ENCODE results near the gene COLEC11. TPM values are rescaled to one million over a fixed set of nuclear protein-coding genes. Genes with fewer than 3 reads are reported as not detected.
A peak's percentile ranks its signal among the peaks of the same experiment; 100 is the strongest.

The COLEC11 gene
- polyA plus RNA-seq, 2 of the 4 experiments (the other 2 are of a cell fraction), result 0.30 to 0.97 TPM

DNA sequence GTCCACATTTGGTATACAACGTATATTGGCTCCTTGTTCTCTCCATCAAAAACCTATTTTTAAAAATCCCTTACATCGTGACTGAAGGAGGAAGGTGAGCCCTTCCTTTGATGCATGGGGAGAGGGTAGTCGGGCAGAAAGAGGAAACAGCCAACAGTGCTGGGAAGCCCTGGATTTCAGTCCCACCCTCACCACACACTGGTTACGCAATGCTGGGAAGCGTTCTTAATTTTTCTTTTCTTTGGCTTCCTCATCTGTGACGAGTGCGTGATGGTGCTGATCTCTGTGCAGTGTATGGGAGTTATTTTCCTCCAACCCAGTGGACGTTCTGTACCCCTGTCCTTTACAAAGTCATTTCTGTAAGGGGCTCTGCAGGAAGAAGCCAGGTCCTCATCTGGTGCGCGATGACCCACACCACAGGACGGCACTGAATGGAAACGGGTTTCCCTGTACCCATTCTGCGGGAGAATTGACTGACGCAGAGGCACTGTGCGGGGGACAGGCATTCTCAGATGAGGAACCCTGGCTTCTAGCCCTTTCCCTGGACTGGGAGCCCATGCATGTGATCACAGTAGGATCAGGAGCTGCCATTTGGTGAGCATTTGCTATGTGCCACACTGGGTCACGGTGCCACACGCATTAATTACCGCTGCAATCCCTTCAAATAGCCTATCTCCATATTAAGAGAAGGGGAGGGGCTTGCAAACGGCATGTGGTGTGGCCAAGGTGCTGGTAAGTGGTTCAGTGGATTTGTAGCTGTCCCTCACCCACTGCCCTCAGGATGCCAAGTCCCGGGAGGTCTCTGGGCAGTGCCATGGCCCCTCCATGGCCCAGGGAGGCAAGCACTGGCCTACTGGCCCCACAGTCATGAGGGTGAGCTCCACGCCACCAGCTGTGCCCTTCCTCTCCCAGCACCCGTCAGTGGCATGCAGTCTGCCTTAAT lies 4.3 kb downstream of the COLEC11 start:
- WGBS (ENCODE audit: missing lambda C conversion rate), result 80% methylated on average over 22 of the region's 22 CpGs
- DNase-seq (ENCODE audit: low read depth in 1 of 2, low spot score in 1 of 2) (no peak), FAIRE-seq (no peak), ATAC-seq (no peak)
- Histone ChIP-seq H3K27ac (no peak overlapping the region), H3K9me3 (no peaks in the 10 kb centered on the region), H3K4me3 (no peak overlapping the region), H3K4me1 (peaks cover 5% of the 10 kb centered on the region; the same call in 1 of the 3 replicates), H3K4me2 (no peak overlapping the region)
- TF ChIP-seq FOXS1 (CRISPR knock-in tag; IDR thresholded peaks at IDR 0.05) (no peak), CEBPB (IDR thresholded peaks at IDR 0.05) (peak in 1 of 2 experiments; percentile 75; a peak in 2 of 4 replicates)
- ChIA-PET POLR2A (interaction anchor here (1.4 kb wide), 1 partner anchor 41 kb away, joined by 3 read pairs; no protein-coding TSS in a partner anchor), CTCF (interaction anchor here (0.7 kb wide), 1 partner anchor 13 kb away, joined by 3 read pairs; no protein-coding TSS in a partner anchor)

DNA sequence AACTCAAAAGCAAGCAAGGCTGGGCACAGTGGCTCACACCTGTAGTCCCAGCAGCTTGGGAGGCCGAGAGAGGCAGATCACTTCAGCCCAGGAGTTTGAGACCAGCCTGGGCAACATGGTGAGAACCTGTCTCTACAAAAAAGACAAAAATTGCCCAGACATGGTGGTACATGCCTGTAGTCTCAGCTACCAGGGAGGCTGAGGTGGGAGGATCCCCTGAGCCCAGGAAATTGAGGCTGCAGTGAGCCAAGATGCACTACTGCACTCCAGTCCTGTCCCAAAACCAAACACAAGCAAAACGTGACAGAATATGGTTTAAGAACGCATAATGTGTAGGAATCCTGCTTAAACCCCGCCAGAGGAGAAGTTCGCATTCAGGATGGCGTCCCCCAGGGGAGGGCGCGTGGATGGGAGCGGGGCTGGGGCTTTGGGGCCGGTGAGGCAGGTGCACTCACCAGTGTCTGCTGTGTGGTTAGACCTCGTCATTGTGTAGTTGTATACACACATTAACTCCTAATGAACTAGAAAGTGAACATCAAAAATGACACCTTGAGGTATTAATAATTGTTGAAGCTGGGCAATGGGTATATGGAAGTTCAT lies 5.4 kb downstream of the COLEC11 start:
- TF ChIP-seq POLR2AphosphoS2 (conservative IDR thresholded peaks at IDR 0.05; ENCODE audit: low read length) (no peak), NFE2L2 (conservative IDR thresholded peaks at IDR 0.05; ENCODE audit: low read length) (no peak), GATA3 (IDR thresholded peaks at IDR 0.05; ENCODE audit: borderline replicate concordance) (no peak), ZSCAN20 (CRISPR knock-in tag; IDR thresholded peaks at IDR 0.05) (no peak), CBX2 (IDR thresholded peaks at IDR 0.05; ENCODE audit: borderline replicate concordance, low read depth) (no peak), ZFP36 (IDR thresholded peaks at IDR 0.05; ENCODE audit: borderline replicate concordance, partially characterized antibody) (no peak), NPAS2 (CRISPR knock-in tag; IDR thresholded peaks at IDR 0.05; ENCODE audit: borderline replicate concordance) (no peak), MAFK (IDR thresholded peaks at IDR 0.05; ENCODE audit: partially characterized antibody) (no peak), SMC3 (IDR thresholded peaks at IDR 0.05) (no peak), POLR2A (IDR thresholded peaks at IDR 0.05; ENCODE audit: low read length) (no peak)
- TF ChIP-seq, protein P1, sequence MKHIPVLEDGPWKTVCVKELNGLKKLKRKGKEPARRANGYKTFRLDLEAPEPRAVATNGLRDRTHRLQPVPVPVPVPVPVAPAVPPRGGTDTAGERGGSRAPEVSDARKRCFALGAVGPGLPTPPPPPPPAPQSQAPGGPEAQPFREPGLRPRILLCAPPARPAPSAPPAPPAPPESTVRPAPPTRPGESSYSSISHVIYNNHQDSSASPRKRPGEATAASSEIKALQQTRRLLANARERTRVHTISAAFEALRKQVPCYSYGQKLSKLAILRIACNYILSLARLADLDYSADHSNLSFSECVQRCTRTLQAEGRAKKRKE (CRISPR knock-in tag; IDR thresholded peaks at IDR 0.05; ENCODE audit: low read depth), result no peak
- TF ChIP-seq, protein P2, sequence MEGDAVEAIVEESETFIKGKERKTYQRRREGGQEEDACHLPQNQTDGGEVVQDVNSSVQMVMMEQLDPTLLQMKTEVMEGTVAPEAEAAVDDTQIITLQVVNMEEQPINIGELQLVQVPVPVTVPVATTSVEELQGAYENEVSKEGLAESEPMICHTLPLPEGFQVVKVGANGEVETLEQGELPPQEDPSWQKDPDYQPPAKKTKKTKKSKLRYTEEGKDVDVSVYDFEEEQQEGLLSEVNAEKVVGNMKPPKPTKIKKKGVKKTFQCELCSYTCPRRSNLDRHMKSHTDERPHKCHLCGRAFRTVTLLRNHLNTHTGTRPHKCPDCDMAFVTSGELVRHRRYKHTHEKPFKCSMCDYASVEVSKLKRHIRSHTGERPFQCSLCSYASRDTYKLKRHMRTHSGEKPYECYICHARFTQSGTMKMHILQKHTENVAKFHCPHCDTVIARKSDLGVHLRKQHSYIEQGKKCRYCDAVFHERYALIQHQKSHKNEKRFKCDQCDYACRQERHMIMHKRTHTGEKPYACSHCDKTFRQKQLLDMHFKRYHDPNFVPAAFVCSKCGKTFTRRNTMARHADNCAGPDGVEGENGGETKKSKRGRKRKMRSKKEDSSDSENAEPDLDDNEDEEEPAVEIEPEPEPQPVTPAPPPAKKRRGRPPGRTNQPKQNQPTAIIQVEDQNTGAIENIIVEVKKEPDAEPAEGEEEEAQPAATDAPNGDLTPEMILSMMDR (IDR thresholded peaks at IDR 0.05), result no peak
- TF ChIP-seq, protein P3, sequence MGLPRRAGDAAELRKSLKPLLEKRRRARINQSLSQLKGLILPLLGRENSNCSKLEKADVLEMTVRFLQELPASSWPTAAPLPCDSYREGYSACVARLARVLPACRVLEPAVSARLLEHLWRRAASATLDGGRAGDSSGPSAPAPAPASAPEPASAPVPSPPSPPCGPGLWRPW (IDR thresholded peaks at IDR 0.05), result no peak
- TF ChIP-seq, protein P4, sequence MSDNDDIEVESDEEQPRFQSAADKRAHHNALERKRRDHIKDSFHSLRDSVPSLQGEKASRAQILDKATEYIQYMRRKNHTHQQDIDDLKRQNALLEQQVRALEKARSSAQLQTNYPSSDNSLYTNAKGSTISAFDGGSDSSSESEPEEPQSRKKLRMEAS (IDR thresholded peaks at IDR 0.05), result no peak
- Histone ChIP-seq H3K9me3 (no peaks in the 10 kb centered on the region), H3K4me1 (peaks cover 12% of the 10 kb centered on the region), H3K27ac (no peak overlapping the region), H3K4me3 (no peak overlapping the region), H3K4me2 (no peak overlapping the region)
- no peak for ATAC-seq
- ChIA-PET CTCF (interaction anchor here (1.0 kb wide), 2 partner anchors 13 to 24 kb away, joined by 3 read pairs; no protein-coding TSS in a partner anchor), POLR2A (no interaction called here)
- no peak for DNase-seq (ENCODE audit: low read depth in 1 of 2, low spot score in 1 of 2)
- FAIRE-seq, result no peak
- 73% methylated on average over 11 of the region's 11 CpGs for WGBS (ENCODE audit: missing lambda C conversion rate)

DNA sequence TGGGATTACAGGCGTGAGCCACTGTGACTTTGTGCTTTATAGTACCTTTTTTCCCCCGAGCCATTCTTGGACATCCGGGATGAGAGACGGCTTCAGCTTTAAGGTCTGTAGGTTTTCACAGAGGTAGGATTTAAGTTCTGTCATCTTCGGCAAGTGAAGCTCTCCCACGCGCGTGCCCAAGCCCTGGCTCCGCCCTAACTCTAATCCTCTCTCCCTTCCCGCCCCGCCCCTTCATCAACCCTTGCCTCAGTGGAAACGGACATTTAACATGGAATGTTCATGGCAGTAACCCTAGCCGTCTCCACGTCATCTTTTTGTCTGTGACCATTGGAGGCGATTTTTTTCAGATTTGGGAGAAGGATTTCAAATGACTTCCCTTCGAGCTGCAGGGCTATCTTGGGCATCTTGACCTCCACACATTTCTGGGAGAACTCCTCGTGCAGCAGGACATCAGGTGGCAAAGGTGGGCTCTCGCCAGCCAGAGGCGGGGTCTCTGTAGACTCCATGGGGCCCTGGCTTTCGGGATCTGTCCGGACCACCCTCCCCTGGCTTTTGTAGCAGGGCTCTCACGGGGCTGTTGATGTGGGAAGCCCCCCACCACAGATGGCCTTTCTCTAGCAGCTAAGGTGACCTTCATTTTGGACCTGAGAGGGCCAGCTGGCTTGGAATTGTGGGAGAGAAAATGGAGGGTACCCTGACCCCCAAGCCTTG lies 6.8 kb downstream of the COLEC11 start:
- TF ChIP-seq JUNB (IDR thresholded peaks at IDR 0.05) (no peak), MYC (IDR thresholded peaks at IDR 0.05; ENCODE audit: borderline replicate concordance, low read length) (no peak), NR3C1 (IDR thresholded peaks at IDR 0.05) (no peak), POLR2A (IDR thresholded peaks at IDR 0.05; ENCODE audit: low read length) (no peak)
- Histone ChIP-seq H3K9me3 (no peaks in the 10 kb centered on the region), H3K4me3 (no peak overlapping the region), H3K4me1 (peaks cover 22% of the 10 kb centered on the region), H3K4me2 (no peak overlapping the region), H3K27ac (peak overlapping the region in 1 of 2 experiments; percentile 12; a peak in 1 of 6 replicates)
- DNase-seq (ENCODE audit: low read depth in 1 of 2, low spot score in 1 of 2) (no peak), FAIRE-seq (no peak), ATAC-seq (no peak)
- 65% methylated on average over 21 of the region's 22 CpGs for WGBS (ENCODE audit: missing lambda C conversion rate)
- ChIA-PET POLR2A (interaction anchor here (0.6 kb wide), 1 partner anchor 83 kb away, joined by 4 read pairs; no protein-coding TSS in a partner anchor), CTCF (interaction anchor here (1.0 to 1.3 kb wide), 3 partner anchors 17 to 49 kb away, joined by 3 to 8 read pairs (median 3); no protein-coding TSS in a partner anchor)
